HG02943 (cell line): ENCODE results near the gene SPOCD1.

Source experiments
- ATAC-seq: cut with Tn5 transposase; IDR thresholded peaks from one replicate; pipeline ENCODE4 v1.9.1; 2021; ENCODE audit warnings: mild to moderate bottlenecking, low read depth, moderate library complexity; ENCODE audit not compliant: unreplicated experiment

Gene SPOCD1

DNA sequence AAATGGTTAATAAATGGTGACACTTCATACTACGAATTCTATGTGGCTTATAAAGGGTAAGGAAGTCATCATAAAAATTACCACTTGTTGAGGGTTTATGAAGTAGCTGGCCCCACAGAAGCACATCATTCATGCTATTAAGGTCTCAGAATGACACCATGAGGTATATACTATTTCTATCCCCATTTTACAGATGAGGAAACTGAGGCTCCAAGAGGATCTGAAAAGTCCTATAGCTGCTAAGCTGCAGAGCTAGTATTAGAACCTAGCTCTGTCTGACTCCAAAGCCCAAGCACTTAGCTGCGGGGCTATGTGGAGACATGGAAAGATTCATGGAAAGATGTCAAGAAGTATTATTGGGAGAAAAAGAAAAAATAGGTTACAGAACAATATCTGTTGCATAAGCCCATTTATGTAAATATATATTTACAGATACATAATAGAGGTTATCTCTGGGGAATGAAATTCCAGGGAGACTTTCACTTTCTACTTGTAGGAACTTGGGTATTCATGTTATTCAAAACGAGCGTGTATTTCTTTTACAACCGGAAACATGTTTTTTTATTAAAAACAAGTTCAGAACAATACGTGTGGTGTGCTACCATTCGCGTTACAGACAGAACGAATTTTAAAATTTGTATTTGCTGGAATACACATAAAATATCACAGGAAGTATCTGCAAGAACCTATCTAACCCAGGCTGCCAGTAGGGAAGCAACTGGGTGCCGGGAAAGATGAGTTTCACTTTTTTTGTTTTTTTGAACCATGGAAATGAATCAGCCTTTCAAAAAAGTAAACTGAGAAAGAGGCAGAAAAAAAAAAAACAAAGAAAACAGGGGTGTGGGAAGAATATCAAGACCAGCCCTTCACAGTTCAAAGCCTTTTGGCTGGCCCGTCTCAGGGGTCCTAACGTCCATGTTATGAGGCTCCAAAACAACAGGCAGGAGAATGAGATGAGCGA, 13.4 kb downstream of the SPOCD1 start:
- no peak for ATAC-seq

DNA sequence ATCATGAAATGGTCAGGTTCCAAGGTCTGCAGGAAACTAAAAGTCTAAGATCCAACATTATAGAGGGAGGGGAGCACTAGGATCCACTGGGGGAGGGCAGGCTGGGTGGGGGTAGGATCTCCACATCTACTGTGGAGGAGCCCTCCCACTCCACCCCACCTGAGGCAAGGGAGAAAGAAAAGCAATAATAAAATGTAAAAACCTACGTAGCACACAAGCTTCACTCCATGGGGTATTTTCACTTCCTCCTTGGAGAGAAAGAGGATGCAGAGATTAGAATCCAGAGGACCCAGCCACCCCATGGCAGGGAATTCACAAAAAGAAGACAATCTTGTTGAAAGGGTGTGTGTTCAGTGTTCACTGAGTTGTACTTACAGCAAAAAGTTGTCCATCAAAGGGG, 14.4 kb downstream of the SPOCD1 start:
- no peak for ATAC-seq

DNA sequence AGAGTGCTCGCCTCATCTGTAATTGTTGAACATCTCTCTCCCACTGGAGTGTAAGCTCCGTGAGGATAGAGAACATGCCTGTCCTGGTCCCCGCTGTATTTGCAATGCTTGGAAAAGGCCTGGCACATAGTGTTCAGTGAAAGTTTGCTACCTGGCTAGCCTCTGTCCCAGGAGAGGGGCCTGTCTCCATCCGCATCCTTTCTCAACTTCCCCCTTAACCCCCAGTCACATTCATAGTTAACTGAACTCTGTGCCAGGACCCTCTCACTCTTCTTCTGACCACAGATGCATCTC, 15.2 kb downstream of the SPOCD1 start:
- ATAC-seq = no peak

DNA sequence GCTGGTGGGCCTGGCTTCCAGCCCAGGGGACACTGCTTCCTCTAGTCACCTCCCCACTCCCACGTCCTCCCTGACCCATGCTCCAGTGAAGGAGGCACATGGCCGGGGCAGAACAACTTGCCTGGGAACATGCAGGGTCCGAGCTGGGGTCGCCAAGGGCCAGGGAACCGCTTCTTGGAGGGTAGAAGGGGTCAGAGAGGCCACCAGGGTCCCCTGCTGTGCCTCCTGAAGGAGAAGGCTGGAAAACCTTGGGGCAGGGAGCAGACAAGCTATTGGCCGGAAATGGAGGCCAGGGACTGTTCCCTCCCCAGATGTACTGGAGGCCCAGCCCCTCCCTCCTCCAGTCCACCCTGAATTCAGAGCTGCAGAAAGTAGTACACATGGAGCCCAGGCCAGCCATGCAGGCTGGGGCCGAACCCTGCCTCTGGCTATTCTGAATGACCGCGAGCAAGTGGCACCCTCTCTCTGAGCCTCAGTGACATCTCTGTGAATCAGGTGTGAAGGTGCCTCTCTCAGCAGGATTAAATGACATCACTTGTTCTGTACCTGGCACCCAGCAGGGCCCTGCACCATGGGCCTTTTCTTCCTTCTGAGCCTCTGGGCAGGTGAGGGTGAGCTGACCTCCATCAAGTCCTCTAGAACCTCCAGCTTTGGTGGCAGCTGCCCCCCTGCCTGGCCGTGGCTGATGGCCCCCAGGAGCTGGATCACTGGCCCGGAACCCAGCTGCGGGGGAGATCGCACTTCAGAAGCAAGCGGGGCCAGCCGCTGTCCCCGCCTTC, 15.7 kb downstream of the SPOCD1 start:
- ATAC-seq = no peak

DNA sequence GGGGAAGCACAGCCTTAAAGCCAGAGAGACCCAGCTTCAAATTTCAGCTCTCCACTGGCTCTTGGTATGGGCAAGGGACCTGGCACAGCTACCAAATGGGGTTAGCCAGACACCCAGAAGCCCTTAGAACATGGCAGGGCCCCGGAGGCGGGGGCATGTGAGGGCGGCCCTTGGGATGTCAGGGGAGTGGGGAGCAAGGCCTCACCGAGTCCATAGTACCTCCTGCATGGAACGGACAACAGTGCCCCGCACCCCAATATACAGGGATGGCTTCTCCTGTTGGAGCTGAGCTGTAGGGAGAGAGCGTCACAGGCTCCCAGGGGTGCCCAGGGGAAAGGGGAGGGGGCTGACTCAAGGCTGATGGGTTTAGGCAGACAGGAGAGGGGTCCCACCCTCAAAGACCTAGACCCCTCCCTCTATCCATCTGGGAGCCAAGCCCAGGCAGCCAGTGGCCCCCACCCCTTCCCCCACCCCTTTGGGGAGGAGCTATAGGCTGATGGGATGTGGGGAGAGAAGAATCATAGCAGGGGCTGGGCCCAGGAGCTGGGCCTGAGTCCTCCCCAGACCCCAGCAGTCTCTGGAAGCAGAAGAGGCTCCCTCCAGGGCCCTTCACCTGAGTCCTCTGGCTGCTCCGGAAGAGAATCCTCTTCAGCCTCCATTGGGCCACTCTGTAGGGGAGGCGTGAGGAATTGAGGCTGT, 16.5 kb downstream of the SPOCD1 start:
- no peak for ATAC-seq

DNA sequence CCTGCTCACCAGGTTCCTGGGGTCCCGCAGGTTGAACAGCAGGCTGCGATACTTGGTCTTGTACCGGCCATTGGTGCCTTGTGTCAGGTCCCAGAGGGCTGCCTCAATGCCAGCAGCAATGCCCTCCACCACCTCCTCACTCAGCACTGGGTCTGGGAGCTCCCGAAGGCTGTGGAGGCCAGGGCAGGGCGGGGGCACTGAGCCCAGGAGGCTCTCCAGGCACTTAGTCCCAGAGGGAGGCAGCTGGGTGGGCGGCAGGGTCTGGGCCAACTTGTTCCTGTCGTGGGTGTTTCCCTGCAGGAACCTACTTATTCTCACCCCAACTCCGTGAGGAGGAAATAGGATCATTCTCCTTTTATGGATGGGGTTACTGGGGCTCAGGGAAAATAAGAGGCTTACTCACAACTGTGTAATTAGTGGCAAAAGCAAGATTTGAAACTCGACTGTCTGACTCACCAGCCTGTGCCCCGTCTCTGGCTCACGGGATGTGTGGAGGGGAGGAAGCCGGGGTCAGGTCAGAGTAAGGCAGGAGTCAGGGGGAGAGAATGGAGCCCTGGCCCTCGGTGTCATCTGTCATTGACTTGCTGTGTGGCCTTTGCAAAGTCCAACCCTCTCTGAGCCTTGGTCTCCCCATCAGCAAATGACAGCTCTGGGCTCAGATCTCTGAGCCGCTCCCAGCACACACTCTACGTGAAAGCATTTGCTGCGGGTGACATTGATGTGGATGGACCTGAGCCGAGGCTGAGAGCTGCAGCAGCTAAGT, 17.2 kb downstream of the SPOCD1 start:
- ATAC-seq = no peak

DNA sequence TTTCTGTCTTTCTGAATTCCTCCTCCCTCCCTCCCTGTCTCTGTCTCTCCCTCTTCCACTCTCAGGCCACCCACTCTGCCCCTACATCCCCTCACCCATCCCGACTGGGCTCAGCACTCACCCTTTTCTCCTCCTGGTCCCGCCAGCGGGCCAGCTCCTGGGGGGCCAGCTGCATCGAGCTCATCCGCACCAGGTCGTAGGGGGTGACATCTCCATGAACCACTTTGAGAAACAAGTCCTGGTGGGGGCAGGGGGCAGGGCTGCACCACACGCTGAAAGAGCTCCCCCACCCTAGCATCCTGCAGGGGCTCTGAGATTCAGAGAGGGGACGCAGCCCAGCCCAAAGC, 17.8 kb downstream of the SPOCD1 start:
- ATAC-seq = no peak

DNA sequence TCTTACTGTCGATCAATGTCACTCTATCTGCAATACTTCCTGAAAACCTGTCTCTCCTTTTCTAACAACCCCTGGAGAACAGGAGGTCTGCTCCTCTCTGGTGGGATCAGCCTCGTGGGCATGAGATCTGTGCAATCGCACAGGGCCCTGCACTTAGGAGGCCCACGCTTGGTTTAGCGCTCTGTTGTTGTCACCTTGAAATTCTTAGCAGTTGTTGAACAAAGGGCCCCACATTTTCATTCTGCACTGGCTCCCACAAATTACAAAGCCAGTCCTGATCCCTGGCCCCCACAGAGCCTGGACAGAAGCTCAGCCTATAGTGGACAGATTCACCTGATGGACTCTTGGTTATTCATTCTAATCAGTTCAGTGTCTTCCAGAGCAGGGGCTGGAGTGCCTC, 18.6 kb downstream of the SPOCD1 start:
- ATAC-seq = no peak

DNA sequence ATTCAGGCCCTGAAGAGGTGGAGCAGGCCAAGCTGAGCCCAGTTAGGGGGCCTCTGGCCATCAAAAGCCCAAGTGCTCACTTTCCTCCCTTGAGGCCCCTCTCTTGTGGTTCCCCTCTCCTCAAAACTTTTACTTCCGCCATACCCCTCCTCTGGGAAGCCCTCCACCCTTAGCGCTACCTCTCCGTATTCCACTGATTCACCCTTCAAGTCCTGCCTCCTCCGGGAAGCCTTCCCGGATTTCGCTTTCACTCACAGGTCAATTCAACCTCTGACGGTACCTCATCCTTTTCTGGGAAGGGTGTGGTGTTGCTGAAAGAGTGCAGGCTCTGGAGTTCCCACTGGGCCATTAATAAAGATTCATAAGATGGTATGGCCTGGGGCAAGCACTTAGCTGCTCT, 19.1 kb downstream of the SPOCD1 start:
- no peak for ATAC-seq

DNA sequence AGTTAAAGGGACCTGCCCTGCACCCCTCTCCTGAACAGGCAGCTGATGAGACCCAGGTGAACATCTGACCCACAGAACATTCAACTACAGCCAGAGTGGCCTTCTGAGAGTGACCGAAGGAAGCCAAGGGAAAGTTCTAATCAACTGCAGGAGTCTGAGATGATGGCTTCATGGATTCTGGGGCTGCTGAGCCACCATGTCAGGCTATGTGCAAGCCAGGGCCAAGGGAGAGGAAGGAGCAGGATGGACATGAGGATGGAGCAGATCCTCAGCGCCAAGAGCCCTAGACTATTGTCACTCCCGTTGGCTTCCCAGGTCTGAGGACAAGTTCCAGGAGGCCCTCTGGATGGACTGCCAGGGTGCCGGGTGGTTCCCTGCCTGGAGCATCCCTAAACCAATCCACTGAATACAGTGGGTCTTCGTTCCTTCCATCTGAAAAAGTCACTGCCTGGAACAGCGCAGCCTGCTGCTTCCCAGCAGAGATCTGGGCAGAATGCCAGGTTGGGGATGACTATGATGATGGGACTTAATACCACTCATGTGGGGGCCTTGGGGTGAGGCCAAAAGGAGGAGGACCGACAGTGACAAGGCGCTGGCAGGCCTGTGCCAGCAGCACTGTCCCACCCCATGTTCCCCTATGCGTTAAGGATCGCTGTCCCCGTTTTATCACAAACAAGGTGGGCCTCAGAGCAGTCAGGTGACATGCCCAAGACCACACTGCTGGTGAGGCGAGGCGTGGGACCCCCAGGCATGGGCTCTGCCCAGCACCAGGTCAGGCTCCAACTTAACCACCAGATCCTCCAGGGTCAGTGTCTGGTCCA, 19.8 kb downstream of the SPOCD1 start:
- no peak for ATAC-seq

DNA sequence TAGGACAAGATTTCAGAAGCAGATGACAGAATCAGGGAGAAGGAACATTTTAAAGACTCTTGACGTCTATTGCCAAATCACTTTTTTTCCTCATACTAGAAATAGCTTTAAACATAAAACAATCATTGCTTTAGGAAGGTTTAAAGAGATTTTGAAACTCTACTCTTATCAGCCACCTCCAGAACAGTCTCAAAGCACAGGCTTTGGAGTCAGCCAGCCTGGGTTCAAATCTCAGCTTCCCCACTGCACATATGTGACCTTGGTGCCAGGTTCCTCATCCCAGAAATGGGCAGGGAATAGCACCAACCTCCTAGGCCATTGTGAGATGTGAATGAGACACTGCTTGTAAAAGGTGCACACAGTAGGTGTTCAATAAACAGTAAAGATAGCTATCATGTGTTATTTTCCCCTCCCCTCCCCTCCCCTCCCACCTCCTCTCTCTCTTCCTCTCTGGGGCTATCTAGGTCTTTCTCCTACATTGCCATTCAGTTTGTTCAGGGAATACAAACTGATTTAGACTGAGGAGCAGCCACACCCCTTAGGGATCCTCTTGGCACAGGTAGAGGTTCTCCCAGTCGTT, 20.6 kb downstream of the SPOCD1 start:
- no peak for ATAC-seq

DNA sequence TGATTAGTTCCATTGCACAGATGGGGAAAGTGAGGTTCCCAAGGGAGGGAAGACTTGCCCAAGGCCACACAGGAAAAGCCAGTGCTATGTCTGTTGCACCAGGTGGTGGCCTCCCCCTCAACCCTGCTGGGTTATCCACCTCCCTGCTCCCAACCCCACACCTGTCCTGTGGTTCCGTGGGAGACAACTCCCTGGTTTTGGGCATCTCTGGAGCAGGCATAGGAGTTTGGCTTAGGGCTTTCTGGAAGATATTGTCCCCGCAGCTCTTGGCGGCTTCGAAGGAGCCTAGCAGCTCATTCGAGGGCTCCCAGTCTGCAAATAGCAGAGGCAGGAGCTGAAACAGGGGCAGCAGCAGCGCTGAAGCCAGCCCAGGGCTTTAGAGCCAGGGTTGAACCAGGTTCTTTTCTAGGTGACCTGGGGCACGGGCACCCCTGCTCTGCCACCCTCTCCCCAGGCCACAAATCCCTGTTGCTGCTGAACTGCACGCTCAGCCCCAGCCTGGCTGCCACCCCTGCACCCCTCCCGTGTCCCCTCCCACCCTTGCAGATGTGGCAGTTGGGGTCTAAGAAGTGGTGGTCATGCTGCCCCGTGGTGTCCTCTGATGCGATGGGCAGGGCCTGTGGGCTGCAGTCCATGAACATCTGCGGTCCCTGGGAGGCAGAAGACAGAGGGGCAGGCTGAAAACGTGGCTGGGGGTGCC, 22.1 kb downstream of the SPOCD1 start:
- no peak for ATAC-seq

DNA sequence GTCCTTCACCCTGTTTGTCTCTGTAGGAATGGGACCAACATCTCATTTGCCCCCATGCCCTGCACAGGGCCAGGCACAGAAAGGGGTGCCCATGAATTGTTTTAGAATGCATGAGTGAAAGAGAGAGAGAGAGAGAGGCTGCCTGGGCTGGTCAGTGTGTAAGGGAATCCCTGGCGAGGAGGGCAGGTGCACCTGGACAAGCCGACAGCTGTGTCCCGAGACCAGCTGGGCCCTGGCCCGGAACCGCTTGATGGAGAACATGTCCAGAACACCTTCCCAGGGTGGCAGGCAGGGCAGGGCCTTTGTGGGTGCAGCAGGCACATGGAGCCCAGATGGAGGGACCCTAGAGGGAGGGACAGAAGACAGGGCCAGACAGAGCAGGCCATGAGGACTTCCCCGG, 22.7 kb downstream of the SPOCD1 start:
- no peak for ATAC-seq

DNA sequence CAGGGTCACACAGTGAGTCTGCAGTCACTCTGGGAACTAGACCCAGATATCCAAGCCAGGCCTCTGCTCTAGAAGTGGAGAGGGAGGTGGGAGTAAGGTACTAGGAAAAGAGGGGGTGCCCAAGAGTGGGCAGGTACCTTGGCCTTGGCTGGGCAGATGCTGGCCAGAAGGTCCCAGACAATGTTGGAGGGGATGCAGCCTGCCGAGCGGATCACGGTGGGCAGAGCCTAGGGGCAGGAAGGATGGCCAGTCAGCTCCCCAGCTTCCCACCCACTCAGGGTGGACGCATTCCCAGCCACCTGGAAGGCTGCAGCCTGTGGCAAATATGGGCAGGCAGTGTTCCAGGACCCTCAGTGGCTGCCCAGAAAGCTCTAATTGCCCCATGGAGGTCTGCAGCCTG, 23.3 kb downstream of the SPOCD1 start:
- ATAC-seq = no peak

DNA sequence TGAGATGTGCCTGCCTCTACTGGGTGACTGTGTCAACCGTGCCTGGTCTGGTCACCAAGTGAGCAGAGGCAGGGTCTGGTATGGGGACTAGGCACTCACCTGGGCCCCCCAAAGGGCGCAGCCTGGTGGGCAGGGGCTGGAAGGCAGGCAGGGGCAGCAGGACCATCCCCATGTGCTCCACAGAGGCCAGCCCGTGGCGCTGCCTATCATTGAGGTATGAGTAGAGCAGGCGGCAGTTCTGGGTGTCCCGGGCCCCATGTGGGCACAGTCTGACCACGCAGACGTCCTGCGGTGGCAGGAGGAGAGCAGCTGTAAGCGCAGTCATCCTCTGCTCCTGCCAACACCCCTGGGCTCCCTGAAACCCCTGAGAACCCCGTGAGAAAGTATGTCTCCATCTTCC, 23.7 kb downstream of the SPOCD1 start:
- ATAC-seq = no peak

DNA sequence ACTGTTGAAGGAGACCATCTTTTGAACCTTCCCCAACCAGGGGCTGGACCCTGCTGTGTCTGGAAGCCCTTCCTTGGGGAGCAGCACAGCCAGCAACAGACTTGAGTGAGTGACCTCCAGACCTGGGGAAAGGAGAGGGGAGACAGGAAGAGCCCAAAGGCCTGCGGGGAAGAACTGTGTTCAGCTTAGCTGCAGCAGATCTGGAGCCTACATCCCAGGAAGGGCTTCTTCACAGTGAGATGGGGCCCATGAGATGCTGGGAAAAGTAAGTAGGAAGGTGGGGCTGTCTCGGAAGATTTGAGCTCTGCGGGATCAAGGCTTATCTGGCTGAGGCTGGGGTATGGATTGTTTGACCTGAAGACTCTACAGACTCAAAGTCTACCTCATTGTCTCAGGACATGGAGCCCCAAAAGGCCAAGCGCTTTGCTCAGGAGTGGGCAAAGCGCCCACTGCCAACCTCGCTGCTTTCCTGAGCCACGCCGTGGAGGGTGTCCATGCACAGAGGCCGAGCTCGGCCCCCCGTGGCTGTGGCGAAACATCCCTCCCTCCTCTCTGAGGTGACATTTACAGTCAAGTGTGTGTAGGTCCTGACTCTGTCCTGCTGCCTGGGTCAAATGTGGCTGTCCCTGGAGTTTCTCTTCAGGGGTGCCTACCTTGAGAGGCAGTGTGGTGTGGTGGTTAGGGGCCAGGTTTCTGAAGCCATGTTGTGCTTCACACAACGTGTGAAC, 24.5 kb downstream of the SPOCD1 start:
- no peak for ATAC-seq

DNA sequence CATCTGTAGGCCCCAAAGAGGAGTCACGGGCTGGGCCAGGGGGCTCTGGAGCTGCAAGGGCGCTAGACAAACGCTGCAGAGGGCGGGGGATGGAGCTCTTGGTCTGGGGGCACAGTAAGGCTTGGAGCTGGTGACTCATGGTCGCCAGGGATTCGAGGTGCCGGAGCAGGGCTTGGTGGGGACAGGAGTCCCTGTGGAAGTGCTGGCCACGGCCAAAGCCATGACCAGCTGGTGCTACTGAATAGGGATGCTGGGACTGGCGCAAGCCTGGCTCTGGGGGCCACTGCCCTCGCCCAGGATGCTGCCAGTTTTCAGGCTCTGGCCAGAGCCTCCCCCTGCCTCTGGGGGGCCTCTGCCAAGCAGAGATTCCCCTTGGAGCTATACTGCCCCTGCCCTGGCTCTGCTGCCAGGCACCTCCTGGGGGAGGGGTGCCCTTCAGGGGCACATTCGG, 25.2 kb downstream of the SPOCD1 start:
- no peak for ATAC-seq

DNA sequence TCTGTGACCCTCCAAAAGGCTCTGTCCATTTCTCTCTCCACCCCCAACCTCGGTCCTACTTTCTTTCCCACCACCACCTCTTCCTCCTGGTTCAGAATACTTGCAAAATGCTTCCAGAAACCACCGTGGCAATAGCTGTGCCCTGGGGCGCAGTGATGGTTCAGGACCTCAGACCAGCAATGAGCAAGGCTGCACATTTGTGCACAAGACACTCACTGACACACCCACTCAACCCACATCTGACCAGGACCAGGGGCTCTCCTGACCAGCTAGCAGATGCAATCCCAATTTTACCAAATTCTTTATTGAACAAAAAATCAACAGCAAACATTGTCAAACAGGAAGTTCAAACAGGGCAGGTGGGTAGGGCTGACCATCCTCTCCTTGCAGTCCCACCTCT, 25.7 kb downstream of the SPOCD1 start:
- ATAC-seq = no peak
